GM23248 (cell line): ENCODE data around the gene TMEM203. TPM values are rescaled to one million over a fixed set of nuclear protein-coding genes. Genes with fewer than 3 reads are reported as not detected.

Experiments
- DNase-seq: peaks from one replicate; pipeline ENCODE4 v3.0.0-alpha.2; 2015
- H2AFZ ChIP-seq: fragments of 200-600 bp; sonication (generic); 2 replicates; pipeline ENCODE4 v1.6.1; 2016; ENCODE audit warnings: antibody characterized with exemption
- H3F3A ChIP-seq: fragments of 200-600 bp; sonication (generic); 2 replicates; pipeline ENCODE4 v1.6.1; 2016; ENCODE audit warnings: mild to moderate bottlenecking, antibody characterized with exemption, mixed run types; ENCODE audit not compliant: insufficient read depth
- H3K27ac ChIP-seq: fragments of 200-600 bp; sonication (generic); 2 replicates; pipeline ENCODE4 v1.5.1; 2016; ENCODE audit warnings: mild to moderate bottlenecking
- H3K27me3 ChIP-seq: fragments of 200-600 bp; sonication (generic); replicated peaks from 2 replicates; pipeline ENCODE4 v1.6.1; 2016; ENCODE audit warnings: mild to moderate bottlenecking; ENCODE audit not compliant: insufficient read depth
- H3K36me3 ChIP-seq: fragments of 200-600 bp; sonication (generic); 2 replicates; pipeline ENCODE4 v1.6.1; 2016; ENCODE audit warnings: low read depth, mild to moderate bottlenecking
- H3K4me1 ChIP-seq: fragments of 200-600 bp; sonication (generic); 2 replicates; pipeline ENCODE4 v1.6.1; 2016; ENCODE audit warnings: mild to moderate bottlenecking; ENCODE audit not compliant: insufficient read depth
- H3K4me2 ChIP-seq: fragments of 200-600 bp; sonication (generic); one replicate; pipeline ENCODE4 v1.6.1; 2016; ENCODE audit warnings: mild to moderate bottlenecking; ENCODE audit not compliant: unreplicated experiment
- H3K4me3 ChIP-seq: fragments of 200-600 bp; sonication (generic); 2 replicates; pipeline ENCODE4 v1.5.1; 2016; ENCODE audit warnings: mild to moderate bottlenecking
- H3K79me2 ChIP-seq: fragments of 200-600 bp; sonication (generic); 2 replicates; pipeline ENCODE4 v1.6.1; 2016; ENCODE audit warnings: mild to moderate bottlenecking; ENCODE audit not compliant: insufficient read depth
- H3K9ac ChIP-seq: fragments of 200-600 bp; sonication (generic); 2 replicates; pipeline ENCODE4 v1.6.1; 2016; ENCODE audit warnings: mild to moderate bottlenecking
- H3K9me2 ChIP-seq: fragments of 200-600 bp; sonication (generic); 2 replicates; pipeline ENCODE4 v1.6.1; 2016; ENCODE audit warnings: mixed run types, mild to moderate bottlenecking, moderate library complexity; ENCODE audit not compliant: insufficient read depth
- H3K9me3 ChIP-seq: fragments of 200-600 bp; sonication (generic); one replicate; pipeline ENCODE4 v1.6.1; 2017; ENCODE audit warnings: low read depth
- H4K20me1 ChIP-seq: fragments of 200-600 bp; sonication (generic); 2 replicates; pipeline ENCODE4 v1.6.0; 2016; ENCODE audit not compliant: insufficient read depth
- EZH2 ChIP-seq: fragments of 200-600 bp; sonication (generic); IDR thresholded peaks from 2 replicates; pipeline ENCODE4 v1.6.1; 2018; ENCODE audit warnings: antibody characterized with exemption, mild to moderate bottlenecking; ENCODE audit not compliant: insufficient read depth, poor library complexity, severe bottlenecking
- EZH2phosphoT487 ChIP-seq: fragments of 200-600 bp; sonication (generic); IDR thresholded peaks from 2 replicates; pipeline ENCODE4 v1.6.1; 2018; ENCODE audit warnings: antibody characterized with exemption, moderate library complexity, mild to moderate bottlenecking, low read depth; ENCODE audit not compliant: insufficient read depth
- WGBS, 2 experiments: methylation state at CpG; one replicate each; pipeline ENCODE4 v1.1.6; 2015 to 2017; ENCODE audit warnings: low lambda C conversion rate in 2 of 2, low coverage in 1 of 2; ENCODE audit errors: missing lambda C conversion rate in 2 of 2; 5-methylcytosine and 5-hydroxymethylcytosine counted together
- in situ Hi-C: fragments of 300-500 bp; cut with MboI; formaldehyde crosslinking; loops from 2 replicates; pipeline ENCODE4 v1.15.0; 2020
- polyA plus RNA-seq: library from polyadenylated mRNA; unstranded; fragments of >200 nt; fragmentation: Nextera tagmentation; extraction: Ambion mirVana; gene quantifications from 2 replicates; pipeline ENCODE4 v1.2.1, GENCODE V29; 2016
- total RNA-seq: library from RNA; depleted of rRNA; stranded (reverse); fragments of >200 nt; shearing (Covaris generic); gene quantifications from 2 replicates; pipeline ENCODE4 v1.2.3, GENCODE V29; 2014

Gene TMEM203
- total and polyA plus RNA-seq, 2 experiments from 2014 or later, result 46.9 to 52.9 TPM

DNA sequence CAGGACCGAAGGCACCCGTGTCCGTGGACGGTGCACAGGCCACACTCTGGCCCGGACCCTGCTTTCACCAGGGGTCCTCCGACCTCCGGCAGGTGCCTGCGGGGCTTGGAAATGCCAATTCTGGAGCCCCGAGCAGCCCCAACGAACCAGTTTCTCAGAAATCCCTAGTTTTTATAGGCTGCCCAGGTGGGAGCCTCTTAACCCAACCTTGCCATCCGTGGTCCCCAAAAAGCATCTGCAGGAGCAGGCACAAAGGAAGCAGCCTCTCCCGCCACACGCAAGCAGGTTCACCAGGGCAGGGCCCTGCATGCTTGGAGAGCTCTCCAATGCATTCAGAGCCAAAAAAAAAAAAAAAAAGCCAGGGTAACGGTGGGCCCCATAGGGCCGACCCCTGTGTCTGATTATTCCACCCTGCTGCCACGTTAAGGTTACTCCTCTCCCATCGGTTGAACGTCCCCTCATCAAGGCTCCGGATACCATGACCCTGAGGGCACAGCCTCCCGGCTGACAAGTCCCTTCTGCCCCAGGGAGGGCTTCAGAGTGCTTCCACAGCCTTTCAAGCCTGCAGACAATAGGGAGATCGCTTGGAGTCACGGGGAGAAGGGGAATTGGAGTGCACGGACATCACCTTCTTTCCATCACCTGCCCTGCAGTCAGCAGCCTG is 4.1 kb downstream of the TMEM203 start:
- in situ Hi-C loops, result no loop called here
- Histone ChIP-seq H3K9ac (peak overlapping the region; percentile 73), H3K79me2 (peaks cover 86% of the 10 kb centered on the region)

DNA sequence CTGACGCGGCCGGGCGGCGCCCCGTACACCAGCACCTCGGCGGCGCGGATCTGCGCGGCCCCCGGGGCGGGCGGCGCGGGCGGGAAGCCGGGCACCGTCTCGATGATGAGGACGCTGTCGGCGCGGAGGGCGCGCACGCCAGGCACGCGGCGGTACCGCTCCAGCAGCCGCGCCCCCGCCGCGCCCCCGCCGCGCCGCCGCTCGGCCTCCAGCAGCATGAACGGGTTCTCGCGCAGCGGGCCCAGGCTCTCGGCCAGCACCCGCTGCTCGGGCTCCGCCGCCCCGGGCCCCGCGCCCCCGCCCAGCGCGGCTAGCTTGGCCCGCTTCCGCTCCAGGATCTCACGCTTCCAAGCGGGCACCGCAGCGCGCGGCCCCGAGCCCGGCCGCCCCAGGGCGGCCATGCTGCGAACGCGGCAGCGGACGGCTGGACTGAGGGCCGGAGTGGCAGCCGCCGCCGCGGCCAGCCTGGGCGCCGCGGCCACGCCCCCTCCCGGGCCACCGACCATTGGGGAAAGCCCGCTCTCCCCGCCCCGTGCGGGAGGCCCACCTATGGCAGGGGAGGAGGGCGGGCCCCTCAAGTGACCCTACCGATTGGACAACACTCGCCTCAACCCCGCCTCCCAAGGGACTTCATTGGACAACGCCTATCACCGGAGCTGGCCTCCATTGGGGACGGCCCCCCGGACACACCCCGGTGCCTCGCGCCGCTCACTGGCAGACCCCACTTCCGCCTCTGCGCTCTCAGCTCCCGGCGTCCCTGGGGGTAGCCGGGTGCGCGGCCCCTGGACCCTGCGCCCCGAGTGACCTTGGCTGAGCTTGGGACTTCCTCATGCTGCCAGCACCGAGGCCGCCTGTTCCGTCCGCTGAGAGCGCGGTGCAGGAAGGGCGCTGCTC is 4.9 kb downstream of the TMEM203 start, which contains the start of gene TPRN:
TSS of gene TPRN (minus strand) at position 431 of the 894 bp plus-strand sequence. CDS start at position 401, 30 bp downstream.
- Histone ChIP-seq H3K36me3 (no peaks in the 10 kb centered on the region), H3K9me2 (no peaks in the 10 kb centered on the region), H3F3A (no peaks in the 10 kb centered on the region; the same call in 1 of the 2 replicates), H3K9me3 (no peaks in the 10 kb centered on the region), H3K79me2 (peaks cover 83% of the 10 kb centered on the region), H3K4me1 (peaks cover 20% of the 10 kb centered on the region), H3K4me3 (peak within 1 kb of the TSS; percentile 90), H3K9ac (peak within 1 kb of the TSS; percentile 73), H3K27ac (peak within 1 kb of the TSS; percentile 43; the same call in 1 of the 2 replicates), H4K20me1 (no peaks in the 10 kb centered on the region), H3K4me2 (peak within 1 kb of the TSS; percentile 92), H3K27me3 (no peaks in the 10 kb centered on the region), H2AFZ (peak within 1 kb of the TSS; percentile 74)
- in situ Hi-C loops, result no loop called here
- DNase-seq, result peak; percentile 100
- TF ChIP-seq EZH2phosphoT487 (no peak), EZH2 (no peak)
- WGBS, 2 experiments, result 2% methylated on average over 39 to 70 of the region's 118 CpGs

More for the DNA sequence above, 4.1 kb downstream of the TMEM203 start:
- Histone ChIP-seq H3K27ac (0 out of 2 replicates have a peak overlapping the region, but pooled peaks have one; percentile 10), H3K27me3 (no peaks in the 10 kb centered on the region), H3K9me2 (no peaks in the 10 kb centered on the region), H3K9me3 (no peaks in the 10 kb centered on the region), H3K36me3 (no peaks in the 10 kb centered on the region), H4K20me1 (no peaks in the 10 kb centered on the region), H3F3A (no peaks in the 10 kb centered on the region; the same call in 1 of the 2 replicates), H2AFZ (peak overlapping the region; percentile 74), H3K4me1 (peaks cover 22% of the 10 kb centered on the region), H3K4me2 (peak overlapping the region; percentile 92), H3K4me3 (peak overlapping the region; percentile 90)
- WGBS, 2 experiments, result 11 to 16% methylated on average over 23 of the region's 23 CpGs
- TF ChIP-seq EZH2phosphoT487 (no peak), EZH2 (no peak)
- DNase-seq, result peak; percentile 27

- Histone ChIP-seq H3K27ac (no peak overlapping the region), H3K4me2 (peak overlapping the region; percentile 79), H3K27me3 (no peaks in the 10 kb centered on the region), H4K20me1 (no peaks in the 10 kb centered on the region), H3K9me2 (no peaks in the 10 kb centered on the region), H3F3A (no peaks in the 10 kb centered on the region; the same call in 1 of the 2 replicates), H3K4me1 (peaks cover 20% of the 10 kb centered on the region), H3K9ac (peak overlapping the region; percentile 61), H3K79me2 (peaks cover 84% of the 10 kb centered on the region), H2AFZ (no peak overlapping the region), H3K9me3 (no peaks in the 10 kb centered on the region), H3K36me3 (no peaks in the 10 kb centered on the region), H3K4me3 (peak overlapping the region; percentile 66)
- peak; percentile 28 for DNase-seq
- in situ Hi-C loops, result no loop called here
- no peak for TF ChIP-seq EZH2phosphoT487
- no peak for TF ChIP-seq EZH2
- 14 to 31% methylated on average over 38 to 39 of the region's 51 CpGs for WGBS, 2 experiments
Measured at GRCh38 chr9:137199411-137200121, 5.9 kb downstream of the TMEM203 start.

DNA sequence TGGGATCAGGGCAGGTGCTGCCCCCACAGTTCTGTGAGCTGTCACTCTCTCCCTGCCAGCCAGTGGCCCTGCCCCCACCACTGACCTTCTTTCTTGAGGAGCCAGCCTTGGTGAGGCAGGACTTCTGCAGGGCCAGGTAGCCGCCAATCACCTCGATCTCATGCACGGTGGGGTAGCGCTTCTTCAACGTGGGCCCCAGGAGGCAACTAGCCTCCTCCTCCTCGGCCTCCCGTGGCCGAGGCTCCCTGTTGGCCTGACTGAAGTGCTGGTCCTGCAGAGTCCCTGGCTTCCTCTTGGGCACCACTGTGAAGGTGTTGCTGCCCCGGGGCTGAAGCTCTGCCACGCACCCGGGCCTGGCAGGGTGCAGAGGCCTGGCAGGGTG is 6.6 kb downstream of the TMEM203 start:
- in situ Hi-C loops, result no loop called here
- no peak for DNase-seq
- Histone ChIP-seq H4K20me1 (no peaks in the 10 kb centered on the region), H3K9me2 (no peaks in the 10 kb centered on the region), H3K9me3 (no peaks in the 10 kb centered on the region), H2AFZ (no peak overlapping the region), H3K4me1 (peaks cover 13% of the 10 kb centered on the region), H3F3A (no peaks in the 10 kb centered on the region), H3K36me3 (no peaks in the 10 kb centered on the region), H3K9ac (peak overlapping the region; percentile 61; the same call in 1 of the 2 replicates), H3K4me2 (peak overlapping the region; percentile 79), H3K79me2 (peaks cover 84% of the 10 kb centered on the region), H3K27ac (no peak overlapping the region), H3K27me3 (no peaks in the 10 kb centered on the region), H3K4me3 (peak overlapping the region; percentile 66)
- TF ChIP-seq EZH2phosphoT487 (no peak), EZH2 (no peak)
- 89 to 91% methylated on average over 9 to 11 of the region's 11 CpGs for WGBS, 2 experiments
